ENCODE measurements around the gene ITPR1. TPM values are rescaled to one million over a fixed set of nuclear protein-coding genes. Genes with fewer than 3 reads are reported as not detected.

The ITPR1 gene
- polyA plus RNA-seq, 2 of the 4 experiments (the other 2 are of a cell fraction), result 2.8 to 9.6 TPM

DNA sequence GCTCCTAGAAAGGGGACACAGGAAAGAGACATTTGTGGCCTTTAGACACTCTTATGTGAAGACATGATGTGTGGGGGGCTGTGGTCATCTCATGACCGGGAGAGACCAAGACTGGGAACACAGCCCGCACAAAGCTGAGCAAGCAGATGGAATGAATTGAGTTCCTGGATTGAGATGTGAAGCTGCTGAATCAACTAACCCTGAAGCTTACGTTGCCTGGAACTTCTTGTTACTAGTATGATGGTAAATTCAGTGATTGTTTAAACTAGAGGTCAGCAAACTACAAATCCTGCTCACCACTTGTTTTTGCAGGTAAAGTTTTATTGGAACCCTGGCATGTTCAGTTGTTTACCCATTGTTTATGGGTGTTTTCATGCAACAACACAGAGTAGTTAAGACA, 402.7 kb downstream of the ITPR1 start:
- TF ChIP-seq NFE2L2 (conservative IDR thresholded peaks at IDR 0.05; ENCODE audit: low read length), result no peak
- TF ChIP-seq, protein P1, sequence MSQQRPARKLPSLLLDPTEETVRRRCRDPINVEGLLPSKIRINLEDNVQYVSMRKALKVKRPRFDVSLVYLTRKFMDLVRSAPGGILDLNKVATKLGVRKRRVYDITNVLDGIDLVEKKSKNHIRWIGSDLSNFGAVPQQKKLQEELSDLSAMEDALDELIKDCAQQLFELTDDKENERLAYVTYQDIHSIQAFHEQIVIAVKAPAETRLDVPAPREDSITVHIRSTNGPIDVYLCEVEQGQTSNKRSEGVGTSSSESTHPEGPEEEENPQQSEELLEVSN (IDR thresholded peaks at IDR 0.05; ENCODE audit: borderline replicate concordance, low read depth), result no peak
- TF ChIP-seq MAZ (IDR thresholded peaks at IDR 0.05; ENCODE audit: borderline replicate concordance, low read depth, low read length), result no peak
- no peak for TF ChIP-seq MAFK (IDR thresholded peaks at IDR 0.05; ENCODE audit: partially characterized antibody)
- no peak for TF ChIP-seq CHD4 (IDR thresholded peaks at IDR 0.05; ENCODE audit: borderline replicate concordance)
- TF ChIP-seq, protein P2, sequence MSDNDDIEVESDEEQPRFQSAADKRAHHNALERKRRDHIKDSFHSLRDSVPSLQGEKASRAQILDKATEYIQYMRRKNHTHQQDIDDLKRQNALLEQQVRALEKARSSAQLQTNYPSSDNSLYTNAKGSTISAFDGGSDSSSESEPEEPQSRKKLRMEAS (IDR thresholded peaks at IDR 0.05), result no peak
- TF ChIP-seq ZFP36 (IDR thresholded peaks at IDR 0.05; ENCODE audit: borderline replicate concordance, partially characterized antibody), result no peak
- no peak for TF ChIP-seq TFCP2L1 (CRISPR knock-in tag; IDR thresholded peaks at IDR 0.05)
- no peak for TF ChIP-seq ESRRA (IDR thresholded peaks at IDR 0.05; ENCODE audit: borderline replicate concordance, low read length)
- TF ChIP-seq RAD21 (conservative IDR thresholded peaks at IDR 0.05 in 1 of 2, IDR thresholded peaks at IDR 0.05 in 1 of 2), result no peak
- TF ChIP-seq, protein P3, sequence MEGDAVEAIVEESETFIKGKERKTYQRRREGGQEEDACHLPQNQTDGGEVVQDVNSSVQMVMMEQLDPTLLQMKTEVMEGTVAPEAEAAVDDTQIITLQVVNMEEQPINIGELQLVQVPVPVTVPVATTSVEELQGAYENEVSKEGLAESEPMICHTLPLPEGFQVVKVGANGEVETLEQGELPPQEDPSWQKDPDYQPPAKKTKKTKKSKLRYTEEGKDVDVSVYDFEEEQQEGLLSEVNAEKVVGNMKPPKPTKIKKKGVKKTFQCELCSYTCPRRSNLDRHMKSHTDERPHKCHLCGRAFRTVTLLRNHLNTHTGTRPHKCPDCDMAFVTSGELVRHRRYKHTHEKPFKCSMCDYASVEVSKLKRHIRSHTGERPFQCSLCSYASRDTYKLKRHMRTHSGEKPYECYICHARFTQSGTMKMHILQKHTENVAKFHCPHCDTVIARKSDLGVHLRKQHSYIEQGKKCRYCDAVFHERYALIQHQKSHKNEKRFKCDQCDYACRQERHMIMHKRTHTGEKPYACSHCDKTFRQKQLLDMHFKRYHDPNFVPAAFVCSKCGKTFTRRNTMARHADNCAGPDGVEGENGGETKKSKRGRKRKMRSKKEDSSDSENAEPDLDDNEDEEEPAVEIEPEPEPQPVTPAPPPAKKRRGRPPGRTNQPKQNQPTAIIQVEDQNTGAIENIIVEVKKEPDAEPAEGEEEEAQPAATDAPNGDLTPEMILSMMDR (IDR thresholded peaks at IDR 0.05), result no peak
- no peak for TF ChIP-seq PHF8 (IDR thresholded peaks at IDR 0.05; ENCODE audit: borderline replicate concordance, low read depth)
- no peak for TF ChIP-seq FOSL2 (IDR thresholded peaks at IDR 0.05)
- TF ChIP-seq FOSL2 (CRISPR knock-in tag; IDR thresholded peaks at IDR 0.05), result no peak
- TF ChIP-seq, protein P4, sequence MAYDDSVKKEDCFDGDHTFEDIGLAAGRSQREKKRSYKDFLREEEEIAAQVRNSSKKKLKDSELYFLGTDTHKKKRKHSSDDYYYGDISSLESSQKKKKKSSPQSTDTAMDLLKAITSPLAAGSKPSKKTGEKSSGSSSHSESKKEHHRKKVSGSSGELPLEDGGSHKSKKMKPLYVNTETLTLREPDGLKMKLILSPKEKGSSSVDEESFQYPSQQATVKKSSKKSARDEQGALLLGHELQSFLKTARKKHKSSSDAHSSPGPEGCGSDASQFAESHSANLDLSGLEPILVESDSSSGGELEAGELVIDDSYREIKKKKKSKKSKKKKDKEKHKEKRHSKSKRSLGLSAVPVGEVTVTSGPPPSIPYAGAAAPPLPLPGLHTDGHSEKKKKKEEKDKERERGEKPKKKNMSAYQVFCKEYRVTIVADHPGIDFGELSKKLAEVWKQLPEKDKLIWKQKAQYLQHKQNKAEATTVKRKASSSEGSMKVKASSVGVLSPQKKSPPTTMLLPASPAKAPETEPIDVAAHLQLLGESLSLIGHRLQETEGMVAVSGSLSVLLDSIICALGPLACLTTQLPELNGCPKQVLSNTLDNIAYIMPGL (CRISPR knock-in tag; IDR thresholded peaks at IDR 0.05; ENCODE audit: borderline replicate concordance), result no peak
- no peak for TF ChIP-seq TP53 (CRISPR knock-in tag; IDR thresholded peaks at IDR 0.05)
- TF ChIP-seq RARB (CRISPR knock-in tag; IDR thresholded peaks at IDR 0.05), result no peak
- no peak for TF ChIP-seq HDAC2 (IDR thresholded peaks at IDR 0.05)
- TF ChIP-seq, protein P5, sequence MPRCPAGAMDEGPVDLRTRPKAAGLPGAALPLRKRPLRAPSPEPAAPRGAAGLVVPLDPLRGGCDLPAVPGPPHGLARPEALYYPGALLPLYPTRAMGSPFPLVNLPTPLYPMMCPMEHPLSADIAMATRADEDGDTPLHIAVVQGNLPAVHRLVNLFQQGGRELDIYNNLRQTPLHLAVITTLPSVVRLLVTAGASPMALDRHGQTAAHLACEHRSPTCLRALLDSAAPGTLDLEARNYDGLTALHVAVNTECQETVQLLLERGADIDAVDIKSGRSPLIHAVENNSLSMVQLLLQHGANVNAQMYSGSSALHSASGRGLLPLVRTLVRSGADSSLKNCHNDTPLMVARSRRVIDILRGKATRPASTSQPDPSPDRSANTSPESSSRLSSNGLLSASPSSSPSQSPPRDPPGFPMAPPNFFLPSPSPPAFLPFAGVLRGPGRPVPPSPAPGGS (IDR thresholded peaks at IDR 0.05), result no peak
- TF ChIP-seq BHLHE40 (IDR thresholded peaks at IDR 0.05; ENCODE audit: low read depth, low read length), result no peak
- TF ChIP-seq KDM5A (IDR thresholded peaks at IDR 0.05), result no peak
- Histone ChIP-seq H3K27ac (no peak overlapping the region), H3K4me2 (no peak overlapping the region), H3K9me3 (no peaks in the 10 kb centered on the region), H3K4me1 (peaks cover 22% of the 10 kb centered on the region), H3K4me3 (no peak overlapping the region)
- WGBS (ENCODE audit: missing lambda C conversion rate), result 90% methylated on average over 3 of the region's 3 CpGs
- ChIA-PET POLR2A (no interaction called here), CTCF (interaction anchor here (1.2 to 2.1 kb wide), 3 partner anchors 80 to 185 kb away, joined by 3 to 7 read pairs (median 5); no protein-coding TSS in a partner anchor)
- FAIRE-seq (no peak), DNase-seq (ENCODE audit: low read depth in 1 of 2, low spot score in 1 of 2) (no peak), ATAC-seq (no peak)

Other genes with a start within 250 kb of the ITPR1 start
- gene SETMAR, start 190.0 kb upstream of the ITPR1 start, polyA plus RNA-seq (2011; rRNA removed), result 12.3 and 12.5 TPM in 2 replicates
- 7.2 to 8.5 TPM (median 7.3 TPM) in 3 replicates for gene SETMAR, start 190.0 kb upstream of the ITPR1 start, polyA plus RNA-seq (2017; fragmentation: RNase III; extraction: RNeasy Plus Mini Kit Qiagen cat#74134 plus additional on column Dnase treatment)
- 23.4 and 25.4 TPM in 2 replicates for gene SUMF1, start 26.1 kb upstream of the ITPR1 start, polyA plus RNA-seq (2011; rRNA removed)
- 19.2 to 20.9 TPM (median 20.9 TPM) in 3 replicates for gene SUMF1, start 26.1 kb upstream of the ITPR1 start, polyA plus RNA-seq (2017; fragmentation: RNase III; extraction: RNeasy Plus Mini Kit Qiagen cat#74134 plus additional on column Dnase treatment)